ENCODE results near the gene COPB2. TPM values are rescaled to one million over a fixed set of nuclear protein-coding genes. Genes with fewer than 3 reads are reported as not detected.

COPB2 gene
- total and polyA plus RNA-seq, 10 of the 15 experiments (the other 5 are each of a cell fraction or from before 2014, with no cell fraction given), result 51.3 to 143 (median 116) TPM

DNA sequence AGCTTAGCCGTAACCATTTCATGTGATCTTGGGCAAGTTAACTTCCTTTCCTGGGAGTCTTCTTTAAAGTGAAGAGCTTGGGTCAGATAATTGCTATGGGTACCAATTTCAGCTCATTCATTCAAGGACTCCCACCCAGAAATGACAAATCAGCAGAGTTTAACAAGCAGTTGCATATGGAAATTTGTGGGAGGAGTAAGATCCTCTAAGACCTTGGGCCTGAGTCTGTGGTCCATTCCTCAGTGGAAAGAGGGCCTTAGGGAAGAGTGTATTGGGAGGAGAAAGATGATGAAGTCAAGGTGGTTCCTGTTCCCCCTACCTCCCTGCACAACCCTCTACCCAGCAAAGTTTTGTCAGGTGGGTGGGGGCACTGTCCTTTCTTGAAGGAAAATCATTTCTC is 44.8 kb upstream of the COPB2 start:
- ChIA-PET POLR2A (no interaction called here), RAD21 (ENCODE audit: unreplicated experiment) (no interaction called here), CTCF (interaction anchor here (0.8 kb wide), 1 partner anchor 511 kb away, joined by 3 read pairs; no protein-coding TSS in a partner anchor), SMC1A (ENCODE audit: uncharacterized antibody, unreplicated experiment) (interaction anchor here (1.2 kb wide), 2 partner anchors 8 to 23 kb away, joined by 3 to 4 read pairs; no protein-coding TSS in a partner anchor)
- intact Hi-C loops (cut with micrococcal nuclease; ENCODE audit: unreplicated experiment) (no loop called here), in situ Hi-C loops (cut with MboI) (loop anchor here (25.0 kb wide), 1 partner anchor 1428 kb away; no protein-coding TSS in a partner anchor)
- Histone ChIP-seq H3K9ac (ENCODE audit: control insufficient read depth, insufficient read depth, low read length) (no peak overlapping the region), H3K79me2 (ENCODE audit: control insufficient read depth, insufficient read depth, low read length) (no peaks in the 10 kb centered on the region), H3K4me2 (ENCODE audit: control insufficient read depth, insufficient read depth) (no peak overlapping the region), H3K27me3 (replicated peaks in 1 of 2; ENCODE audit: control insufficient read depth in 2 of 2, insufficient read depth in 2 of 2, low read length in 1 of 2) (no peaks in the 10 kb centered on the region), H3K4me3 (no peak overlapping the region), H2AFZ (ENCODE audit: control insufficient read depth, low read depth, low read length) (no peak overlapping the region), H3K9me3 (replicated peaks; ENCODE audit: control insufficient read depth, insufficient read depth, low read length) (no peaks in the 10 kb centered on the region), H3K27ac (ENCODE audit: control insufficient read depth, insufficient read depth) (no peak overlapping the region), H3K4me1 (ENCODE audit: control insufficient read depth, insufficient read depth, low read length) (no peaks in the 10 kb centered on the region), H4K20me1 (ENCODE audit: control insufficient read depth, insufficient read depth) (no peaks in the 10 kb centered on the region), H3K36me3 (ENCODE audit: control insufficient read depth in 2 of 2, insufficient read depth in 2 of 2, low read length in 1 of 2) (no peaks in the 10 kb centered on the region)
- ATAC-seq (no peak), DNase-seq (ENCODE audit: low read depth, low spot score) (no peak), FAIRE-seq (no peak)
- no TSS peak for BruUV-seq (replicated peaks)
- 100% methylated on average over 1 of the region's 1 CpG for WGBS (ENCODE audit: insufficient coverage, insufficient replicate concordance, low lambda C conversion rate, missing lambda C conversion rate)
- TF ChIP-seq, protein P1, sequence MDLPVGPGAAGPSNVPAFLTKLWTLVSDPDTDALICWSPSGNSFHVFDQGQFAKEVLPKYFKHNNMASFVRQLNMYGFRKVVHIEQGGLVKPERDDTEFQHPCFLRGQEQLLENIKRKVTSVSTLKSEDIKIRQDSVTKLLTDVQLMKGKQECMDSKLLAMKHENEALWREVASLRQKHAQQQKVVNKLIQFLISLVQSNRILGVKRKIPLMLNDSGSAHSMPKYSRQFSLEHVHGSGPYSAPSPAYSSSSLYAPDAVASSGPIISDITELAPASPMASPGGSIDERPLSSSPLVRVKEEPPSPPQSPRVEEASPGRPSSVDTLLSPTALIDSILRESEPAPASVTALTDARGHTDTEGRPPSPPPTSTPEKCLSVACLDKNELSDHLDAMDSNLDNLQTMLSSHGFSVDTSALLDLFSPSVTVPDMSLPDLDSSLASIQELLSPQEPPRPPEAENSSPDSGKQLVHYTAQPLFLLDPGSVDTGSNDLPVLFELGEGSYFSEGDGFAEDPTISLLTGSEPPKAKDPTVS (IDR thresholded peaks at IDR 0.05; ENCODE audit: low read depth, low read length), result no peak
- TF ChIP-seq NBN (IDR thresholded peaks at IDR 0.05) (no peak), ESRRA (IDR thresholded peaks at IDR 0.05; ENCODE audit: low read length) (no peak), GATAD2B (conservative IDR thresholded peaks at IDR 0.05; ENCODE audit: low read depth) (no peak), ETV6 (conservative IDR thresholded peaks at IDR 0.05 in 1 of 2, IDR thresholded peaks at IDR 0.05 in 1 of 2; ENCODE audit: borderline replicate concordance in 1 of 2, low read depth in 1 of 2) (no peak), MEF2A (IDR thresholded peaks at IDR 0.05; ENCODE audit: insufficient read depth, low read depth, low read length) (no peak), CHD1 (IDR thresholded peaks at IDR 0.05; ENCODE audit: low read depth, low read length) (no peak), NR2F1 (conservative IDR thresholded peaks at IDR 0.05) (no peak), ZNF274 (IDR thresholded peaks at IDR 0.05; ENCODE audit: insufficient read depth, insufficient read length) (no peak)
- TF ChIP-seq, protein P2, sequence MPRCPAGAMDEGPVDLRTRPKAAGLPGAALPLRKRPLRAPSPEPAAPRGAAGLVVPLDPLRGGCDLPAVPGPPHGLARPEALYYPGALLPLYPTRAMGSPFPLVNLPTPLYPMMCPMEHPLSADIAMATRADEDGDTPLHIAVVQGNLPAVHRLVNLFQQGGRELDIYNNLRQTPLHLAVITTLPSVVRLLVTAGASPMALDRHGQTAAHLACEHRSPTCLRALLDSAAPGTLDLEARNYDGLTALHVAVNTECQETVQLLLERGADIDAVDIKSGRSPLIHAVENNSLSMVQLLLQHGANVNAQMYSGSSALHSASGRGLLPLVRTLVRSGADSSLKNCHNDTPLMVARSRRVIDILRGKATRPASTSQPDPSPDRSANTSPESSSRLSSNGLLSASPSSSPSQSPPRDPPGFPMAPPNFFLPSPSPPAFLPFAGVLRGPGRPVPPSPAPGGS (IDR thresholded peaks at IDR 0.05; ENCODE audit: borderline replicate concordance, insufficient read depth, low read depth, low read length, poor library complexity, severe bottlenecking), result no peak
- TF ChIP-seq, protein P3, sequence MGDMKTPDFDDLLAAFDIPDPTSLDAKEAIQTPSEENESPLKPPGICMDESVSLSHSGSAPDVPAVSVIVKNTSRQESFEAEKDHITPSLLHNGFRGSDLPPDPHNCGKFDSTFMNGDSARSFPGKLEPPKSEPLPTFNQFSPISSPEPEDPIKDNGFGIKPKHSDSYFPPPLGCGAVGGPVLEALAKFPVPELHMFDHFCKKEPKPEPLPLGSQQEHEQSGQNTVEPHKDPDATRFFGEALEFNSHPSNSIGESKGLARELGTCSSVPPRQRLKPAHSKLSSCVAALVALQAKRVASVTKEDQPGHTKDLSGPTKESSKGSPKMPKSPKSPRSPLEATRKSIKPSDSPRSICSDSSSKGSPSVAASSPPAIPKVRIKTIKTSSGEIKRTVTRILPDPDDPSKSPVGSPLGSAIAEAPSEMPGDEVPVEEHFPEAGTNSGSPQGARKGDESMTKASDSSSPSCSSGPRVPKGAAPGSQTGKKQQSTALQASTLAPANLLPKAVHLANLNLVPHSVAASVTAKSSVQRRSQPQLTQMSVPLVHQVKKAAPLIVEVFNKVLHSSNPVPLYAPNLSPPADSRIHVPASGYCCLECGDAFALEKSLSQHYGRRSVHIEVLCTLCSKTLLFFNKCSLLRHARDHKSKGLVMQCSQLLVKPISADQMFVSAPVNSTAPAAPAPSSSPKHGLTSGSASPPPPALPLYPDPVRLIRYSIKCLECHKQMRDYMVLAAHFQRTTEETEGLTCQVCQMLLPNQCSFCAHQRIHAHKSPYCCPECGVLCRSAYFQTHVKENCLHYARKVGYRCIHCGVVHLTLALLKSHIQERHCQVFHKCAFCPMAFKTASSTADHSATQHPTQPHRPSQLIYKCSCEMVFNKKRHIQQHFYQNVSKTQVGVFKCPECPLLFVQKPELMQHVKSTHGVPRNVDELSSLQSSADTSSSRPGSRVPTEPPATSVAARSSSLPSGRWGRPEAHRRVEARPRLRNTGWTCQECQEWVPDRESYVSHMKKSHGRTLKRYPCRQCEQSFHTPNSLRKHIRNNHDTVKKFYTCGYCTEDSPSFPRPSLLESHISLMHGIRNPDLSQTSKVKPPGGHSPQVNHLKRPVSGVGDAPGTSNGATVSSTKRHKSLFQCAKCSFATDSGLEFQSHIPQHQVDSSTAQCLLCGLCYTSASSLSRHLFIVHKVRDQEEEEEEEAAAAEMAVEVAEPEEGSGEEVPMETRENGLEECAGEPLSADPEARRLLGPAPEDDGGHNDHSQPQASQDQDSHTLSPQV (IDR thresholded peaks at IDR 0.05), result no peak
- TF ChIP-seq, protein P4, sequence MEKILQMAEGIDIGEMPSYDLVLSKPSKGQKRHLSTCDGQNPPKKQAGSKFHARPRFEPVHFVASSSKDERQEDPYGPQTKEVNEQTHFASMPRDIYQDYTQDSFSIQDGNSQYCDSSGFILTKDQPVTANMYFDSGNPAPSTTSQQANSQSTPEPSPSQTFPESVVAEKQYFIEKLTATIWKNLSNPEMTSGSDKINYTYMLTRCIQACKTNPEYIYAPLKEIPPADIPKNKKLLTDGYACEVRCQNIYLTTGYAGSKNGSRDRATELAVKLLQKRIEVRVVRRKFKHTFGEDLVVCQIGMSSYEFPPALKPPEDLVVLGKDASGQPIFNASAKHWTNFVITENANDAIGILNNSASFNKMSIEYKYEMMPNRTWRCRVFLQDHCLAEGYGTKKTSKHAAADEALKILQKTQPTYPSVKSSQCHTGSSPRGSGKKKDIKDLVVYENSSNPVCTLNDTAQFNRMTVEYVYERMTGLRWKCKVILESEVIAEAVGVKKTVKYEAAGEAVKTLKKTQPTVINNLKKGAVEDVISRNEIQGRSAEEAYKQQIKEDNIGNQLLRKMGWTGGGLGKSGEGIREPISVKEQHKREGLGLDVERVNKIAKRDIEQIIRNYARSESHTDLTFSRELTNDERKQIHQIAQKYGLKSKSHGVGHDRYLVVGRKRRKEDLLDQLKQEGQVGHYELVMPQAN (conservative IDR thresholded peaks at IDR 0.05), result no peak
- TF ChIP-seq, protein P5, sequence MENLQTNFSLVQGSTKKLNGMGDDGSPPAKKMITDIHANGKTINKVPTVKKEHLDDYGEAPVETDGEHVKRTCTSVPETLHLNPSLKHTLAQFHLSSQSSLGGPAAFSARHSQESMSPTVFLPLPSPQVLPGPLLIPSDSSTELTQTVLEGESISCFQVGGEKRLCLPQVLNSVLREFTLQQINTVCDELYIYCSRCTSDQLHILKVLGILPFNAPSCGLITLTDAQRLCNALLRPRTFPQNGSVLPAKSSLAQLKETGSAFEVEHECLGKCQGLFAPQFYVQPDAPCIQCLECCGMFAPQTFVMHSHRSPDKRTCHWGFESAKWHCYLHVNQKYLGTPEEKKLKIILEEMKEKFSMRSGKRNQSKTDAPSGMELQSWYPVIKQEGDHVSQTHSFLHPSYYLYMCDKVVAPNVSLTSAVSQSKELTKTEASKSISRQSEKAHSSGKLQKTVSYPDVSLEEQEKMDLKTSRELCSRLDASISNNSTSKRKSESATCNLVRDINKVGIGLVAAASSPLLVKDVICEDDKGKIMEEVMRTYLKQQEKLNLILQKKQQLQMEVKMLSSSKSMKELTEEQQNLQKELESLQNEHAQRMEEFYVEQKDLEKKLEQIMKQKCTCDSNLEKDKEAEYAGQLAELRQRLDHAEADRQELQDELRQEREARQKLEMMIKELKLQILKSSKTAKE (IDR thresholded peaks at IDR 0.05; ENCODE audit: low read depth, poor library complexity, severe bottlenecking), result no peak
